Ecto neural progenitor cell (in vitro differentiated cells): ENCODE data around the gene SHE.
"Not testable (repeated sequence)": the region's sequence is repeated elsewhere in the genome, so short reads cannot be mapped to it uniquely, and the experiment has no call there.

Source experiments
- DNase-seq: peaks from one replicate; pipeline ENCODE4 v3.0.0-alpha.2; 2018; ENCODE audit warnings: low spot score

SHE gene

GRCh38 chr1:154514066-154514553 lies 11.9 kb upstream of the SHE start:
- no peak for DNase-seq

DNA sequence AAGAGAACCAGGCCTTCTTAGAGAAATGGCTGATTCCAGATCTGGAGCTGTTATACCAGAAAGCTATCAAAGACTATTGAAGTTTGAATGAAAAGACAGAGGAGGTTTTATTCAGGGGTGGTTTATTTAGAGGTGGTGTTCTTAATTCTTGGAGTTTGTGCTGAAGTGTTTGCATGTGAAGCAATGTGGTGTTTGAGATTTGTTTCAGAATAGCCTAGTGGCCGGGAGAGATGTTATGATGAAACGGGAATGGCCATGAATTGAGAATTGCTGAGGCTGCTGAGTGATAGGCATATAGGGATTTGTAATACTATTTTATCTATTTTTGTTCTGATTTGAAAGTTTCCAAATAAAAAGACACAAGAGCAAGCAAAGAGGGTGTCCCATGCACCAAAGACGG lies 10.5 kb upstream of the SHE start:
- no peak for DNase-seq

DNA sequence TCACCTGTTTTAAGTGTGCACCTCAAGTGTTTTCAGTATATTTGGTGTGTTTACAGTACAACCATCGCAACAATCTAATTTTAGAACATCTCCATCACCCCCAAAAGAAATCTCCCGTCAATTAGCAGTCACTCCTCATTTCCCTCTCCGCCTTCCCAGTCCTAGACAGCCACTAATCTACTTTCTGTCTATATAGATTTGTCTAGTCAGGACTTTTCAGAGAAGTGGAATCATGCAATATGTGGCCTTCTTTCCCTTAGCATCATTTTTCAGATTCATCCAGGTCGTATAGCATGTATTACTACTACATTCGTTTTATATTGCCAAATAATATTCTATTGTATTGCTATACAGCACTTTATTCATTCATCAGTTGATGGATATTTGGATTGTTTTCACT lies 1.7 kb upstream of the SHE start:
- no peak for DNase-seq

DNA sequence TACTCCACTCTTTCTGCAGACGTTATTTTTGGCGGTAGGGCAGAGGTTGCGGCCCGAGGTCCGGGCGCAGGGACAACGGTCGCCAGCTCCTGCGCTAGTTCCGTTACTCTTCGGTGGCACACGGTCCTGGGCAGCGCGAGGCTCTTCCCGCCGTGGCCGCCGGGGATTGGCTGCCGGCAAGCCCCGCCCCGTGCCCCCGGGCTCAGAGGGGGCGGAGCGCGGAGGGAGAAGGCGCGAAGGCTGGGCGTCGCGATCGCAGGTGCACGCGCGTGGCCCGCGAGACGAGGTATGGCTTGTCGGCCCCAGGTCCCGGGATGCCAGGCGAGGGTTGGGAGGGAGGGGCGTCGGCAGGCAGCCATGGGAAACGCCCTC lies 518 bp upstream of the SHE start:
- DNase-seq, result no peak

DNA sequence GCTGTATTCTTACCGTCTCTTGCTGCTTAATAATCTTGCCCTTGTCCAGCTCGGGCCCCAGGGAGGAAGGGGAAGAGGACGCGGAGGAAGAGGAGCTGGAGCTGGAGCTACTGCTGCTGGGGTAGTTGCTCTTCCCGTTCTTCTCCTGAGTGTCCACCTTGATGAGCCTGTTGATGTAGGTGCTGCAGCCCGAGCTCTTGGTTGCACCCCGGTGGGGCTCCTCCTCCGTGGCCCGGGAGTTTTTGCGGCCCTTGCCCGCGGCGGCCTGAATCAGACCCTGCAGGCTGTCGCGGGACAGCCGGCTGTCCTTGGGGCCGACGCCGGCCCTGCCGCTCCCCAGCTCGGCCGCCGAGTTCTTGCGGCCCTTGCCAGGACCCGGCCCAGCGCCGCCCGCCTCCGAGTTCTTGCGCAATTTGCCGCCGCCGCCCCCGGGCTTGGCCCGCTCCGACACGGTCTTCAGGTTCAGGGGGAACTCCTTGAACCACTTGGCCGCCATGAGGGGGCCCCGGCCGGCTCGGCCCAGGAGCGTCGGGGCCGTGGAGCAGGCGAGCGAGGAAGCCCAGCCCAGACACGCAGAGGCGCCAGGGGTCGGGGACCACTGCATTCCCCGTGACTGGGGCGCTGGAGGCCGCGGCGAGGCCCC lies 668 bp downstream of the SHE start:
- peak; percentile 57 for DNase-seq

- DNase-seq, result no peak
Measured at GRCh38 chr1:154500533-154500932, 1.7 kb downstream of the SHE start.

GRCh38 chr1:154499446-154499845 lies 2.8 kb downstream of the SHE start:
- no peak for DNase-seq

DNA sequence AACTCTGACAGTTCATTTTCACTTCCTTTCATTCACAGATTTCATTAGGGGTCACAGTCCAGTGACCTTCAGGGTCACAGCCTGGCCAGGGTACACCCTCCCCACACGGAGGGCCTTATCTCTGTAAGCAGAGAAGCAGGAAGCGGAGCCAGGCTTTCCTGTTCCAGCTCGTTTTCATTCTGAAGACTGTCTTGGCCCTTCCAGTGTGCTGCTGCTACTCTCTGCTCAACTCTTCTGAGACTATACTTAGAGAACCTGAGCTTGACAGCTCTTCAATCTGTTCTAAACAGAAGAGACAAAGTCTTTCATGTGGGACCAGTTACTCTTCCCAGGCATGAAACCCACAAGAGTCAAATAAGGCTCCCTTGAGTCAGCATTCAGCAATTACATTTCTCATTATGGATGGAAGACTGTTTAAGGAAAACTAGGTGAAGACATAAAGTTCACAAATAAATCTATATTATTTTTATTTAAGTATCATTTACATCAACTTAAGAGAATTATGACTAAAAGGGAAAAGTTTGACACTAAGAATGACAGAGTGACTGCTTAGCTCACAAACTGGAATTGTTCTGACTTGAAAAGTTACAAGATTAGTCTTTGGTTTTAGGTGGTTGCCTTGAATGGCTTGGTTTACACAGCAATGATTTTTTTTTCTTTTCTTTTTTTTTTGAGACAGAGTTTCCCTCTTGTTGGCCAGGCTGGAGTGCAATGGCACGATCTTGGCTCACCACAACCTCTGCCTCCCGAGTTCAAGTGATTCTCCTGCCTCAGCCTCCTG lies 5.0 kb downstream of the SHE start:
- DNase-seq, result no peak

DNA sequence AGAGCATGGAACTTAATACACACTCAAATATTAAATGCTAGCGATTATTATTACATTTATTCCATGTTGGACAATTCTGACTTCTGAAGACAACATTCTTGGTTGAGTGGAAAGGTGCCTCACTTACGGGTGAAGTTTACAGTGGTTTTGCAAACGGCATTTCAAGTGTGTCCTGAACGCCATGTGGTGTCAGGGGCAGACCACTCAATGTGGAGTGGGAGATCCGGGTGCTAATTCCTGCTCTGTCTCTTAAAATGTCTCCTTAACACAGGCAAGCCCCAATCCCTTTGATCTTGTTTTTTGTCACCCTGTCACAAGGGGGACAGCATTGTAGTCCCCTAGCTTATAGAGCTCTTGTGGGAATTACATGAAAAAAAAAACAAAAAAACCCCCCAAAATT lies 5.8 kb downstream of the SHE start:
- no peak for DNase-seq

DNA sequence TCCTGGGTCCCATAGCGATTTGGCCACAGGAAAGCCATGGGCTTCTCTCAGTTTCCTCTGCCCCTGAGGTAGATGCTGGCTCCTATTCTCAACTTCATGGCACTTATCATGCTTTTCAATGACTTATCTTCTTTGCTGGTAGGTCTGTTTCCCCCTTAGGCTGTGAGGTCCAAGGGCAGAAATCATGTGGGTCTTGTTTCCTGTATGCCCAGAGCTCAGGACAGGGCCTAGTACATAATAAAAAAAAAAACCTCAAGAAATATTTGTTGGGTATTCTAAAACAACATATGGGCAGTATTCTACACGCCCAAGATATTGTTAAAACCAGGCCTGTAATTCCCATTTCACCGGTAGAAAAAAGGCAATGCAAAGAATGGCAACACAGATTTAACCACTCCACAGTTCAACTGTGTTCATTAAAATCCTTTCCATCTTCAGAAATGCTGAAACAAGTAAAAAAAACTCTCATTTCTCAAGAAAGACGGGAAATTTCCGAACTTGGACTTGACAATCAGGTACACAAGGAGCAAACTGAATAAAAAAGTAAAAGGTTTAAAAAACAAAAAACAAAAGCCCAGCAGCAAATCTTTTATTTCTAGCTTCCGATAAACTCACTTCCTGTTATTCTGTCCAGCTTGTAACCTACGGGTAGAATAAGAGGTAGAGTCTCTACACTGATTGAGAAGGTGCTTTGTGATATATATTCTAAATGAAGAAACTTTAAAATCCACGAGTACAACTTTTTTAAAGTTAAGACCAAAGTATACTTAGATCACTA lies 6.5 kb downstream of the SHE start:
- no peak for DNase-seq

DNA sequence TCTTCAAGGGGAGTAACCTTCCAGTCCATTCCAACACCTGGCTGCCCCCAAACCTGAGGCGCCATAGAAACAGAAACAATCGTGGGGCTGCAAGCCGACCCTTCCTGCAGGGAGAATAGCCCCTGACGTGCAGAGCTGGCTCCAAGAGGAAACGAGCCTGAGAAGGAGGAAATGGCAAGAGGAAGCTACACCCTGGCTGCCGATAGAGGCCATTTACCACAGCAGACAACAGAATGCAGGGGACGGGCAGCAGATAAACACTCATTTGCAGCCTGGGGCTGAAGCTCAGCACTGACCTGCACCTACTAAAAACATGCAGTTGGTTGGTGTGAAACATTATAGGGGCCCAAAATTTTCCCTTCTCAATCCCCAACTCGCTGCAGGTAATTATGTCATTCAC lies 8.9 kb downstream of the SHE start:
- DNase-seq, result no peak

GRCh38 chr1:154492115-154492514 lies 10.1 kb downstream of the SHE start:
- DNase-seq, result no peak

- DNase-seq, result no peak
Measured at GRCh38 chr1:154490317-154490716, 11.9 kb downstream of the SHE start.

- DNase-seq, result no peak
Measured at GRCh38 chr1:154489695-154490274, 12.4 kb downstream of the SHE start.

DNA sequence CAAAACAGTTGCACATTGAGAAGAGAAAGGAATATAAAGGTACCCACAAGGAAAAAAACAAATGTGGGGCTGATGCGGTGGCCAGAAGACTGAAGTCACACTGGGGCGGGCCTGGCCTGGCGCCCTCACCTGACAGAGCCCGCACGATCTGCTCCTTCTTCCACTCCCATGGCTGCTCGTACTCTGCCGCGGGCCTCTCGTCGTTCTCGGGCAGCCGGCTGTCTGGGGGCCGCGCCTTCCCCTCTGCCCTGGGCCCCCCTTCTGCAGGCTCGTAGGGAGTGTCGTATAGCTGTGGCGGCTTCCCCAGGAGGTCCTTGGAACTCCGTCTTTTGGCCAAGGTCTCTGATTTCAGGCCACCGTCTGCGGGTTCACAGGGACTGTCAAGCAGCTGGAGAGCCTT lies 13.3 kb downstream of the SHE start:
- DNase-seq, result no peak

DNA sequence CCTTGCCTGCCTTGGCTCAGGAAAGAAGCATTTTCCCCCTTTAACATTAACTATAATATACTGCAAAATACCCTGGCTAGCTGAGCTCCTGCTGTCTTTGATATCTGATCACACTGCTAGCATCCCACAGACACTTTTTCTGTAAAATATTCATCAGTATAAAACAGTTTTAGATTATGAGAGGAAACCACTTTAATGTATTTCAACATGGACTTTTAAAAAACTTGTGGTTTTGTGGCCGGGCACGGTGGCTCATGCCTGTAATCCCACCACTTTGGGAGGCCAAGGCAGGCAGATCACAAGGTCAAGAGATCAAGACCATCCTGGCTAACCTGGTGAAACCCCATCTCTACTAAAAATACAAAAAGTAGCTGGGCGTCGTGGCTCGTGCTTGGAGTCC lies 15.5 kb downstream of the SHE start:
- not testable (repeated sequence) for DNase-seq

GRCh38 chr1:154485910-154486496 lies 16.2 kb downstream of the SHE start:
- DNase-seq, result no peak

DNA sequence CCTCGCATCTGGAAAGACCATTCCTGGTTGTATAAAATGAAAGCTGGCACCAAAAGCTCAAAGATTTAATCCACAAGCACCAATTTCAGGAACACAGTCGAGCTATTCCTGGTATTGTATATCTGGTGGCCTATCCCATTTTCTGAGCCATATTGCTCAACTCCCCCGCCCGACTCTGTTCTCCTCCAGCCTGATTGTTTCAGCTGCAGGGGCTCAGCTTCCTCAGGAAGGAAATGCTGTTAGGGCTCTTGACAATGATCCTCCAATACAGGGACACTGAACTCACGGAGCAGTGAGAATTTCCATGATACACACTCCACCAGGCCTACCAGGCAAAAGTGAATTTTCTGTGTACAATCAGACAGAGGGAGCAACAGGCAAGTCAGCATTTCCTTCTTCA lies 17.1 kb downstream of the SHE start:
- DNase-seq, result no peak

DNA sequence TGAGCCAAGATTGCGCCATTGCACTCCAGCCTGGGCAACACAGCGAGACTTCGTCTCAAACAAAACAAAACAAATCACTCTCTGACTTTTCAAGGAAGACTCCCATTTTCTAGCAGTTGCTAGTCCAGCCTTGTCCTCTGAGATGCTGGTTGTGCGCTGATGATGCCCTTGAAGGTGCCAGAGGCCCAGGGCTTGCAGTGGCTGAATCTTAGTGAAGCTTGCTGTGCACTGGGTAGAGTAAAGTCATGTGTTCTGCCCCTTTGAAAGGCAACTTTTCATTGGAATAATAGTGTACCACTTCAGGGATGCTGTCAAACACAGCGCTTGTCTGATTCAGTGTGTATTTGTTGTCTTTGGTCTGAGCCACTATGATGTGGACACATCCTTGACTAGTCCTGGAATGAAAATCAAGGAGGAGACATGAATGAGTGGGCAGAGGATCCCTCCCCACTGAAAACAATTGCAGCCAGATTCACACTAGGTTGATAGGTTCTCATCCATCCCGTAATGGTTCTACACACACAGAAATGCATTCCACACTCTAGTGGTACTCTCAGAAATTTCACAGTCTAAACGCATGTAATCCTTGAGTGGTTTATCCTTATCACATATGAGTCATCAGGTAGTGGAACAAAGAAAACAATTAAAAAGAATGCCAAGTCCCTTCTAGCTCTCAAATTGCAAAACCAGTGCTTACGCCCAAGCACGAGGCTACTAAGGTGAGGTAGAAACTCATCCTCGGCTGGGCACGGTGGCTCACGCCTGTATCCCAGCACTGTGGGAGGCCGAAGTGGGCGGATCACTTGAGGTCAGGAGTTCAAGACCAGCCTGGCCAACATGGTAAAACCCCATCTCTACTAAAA lies 18.0 kb downstream of the SHE start:
- no peak for DNase-seq

- no peak for DNase-seq
Measured at GRCh38 chr1:154481053-154481452, 21.2 kb downstream of the SHE start.

DNA sequence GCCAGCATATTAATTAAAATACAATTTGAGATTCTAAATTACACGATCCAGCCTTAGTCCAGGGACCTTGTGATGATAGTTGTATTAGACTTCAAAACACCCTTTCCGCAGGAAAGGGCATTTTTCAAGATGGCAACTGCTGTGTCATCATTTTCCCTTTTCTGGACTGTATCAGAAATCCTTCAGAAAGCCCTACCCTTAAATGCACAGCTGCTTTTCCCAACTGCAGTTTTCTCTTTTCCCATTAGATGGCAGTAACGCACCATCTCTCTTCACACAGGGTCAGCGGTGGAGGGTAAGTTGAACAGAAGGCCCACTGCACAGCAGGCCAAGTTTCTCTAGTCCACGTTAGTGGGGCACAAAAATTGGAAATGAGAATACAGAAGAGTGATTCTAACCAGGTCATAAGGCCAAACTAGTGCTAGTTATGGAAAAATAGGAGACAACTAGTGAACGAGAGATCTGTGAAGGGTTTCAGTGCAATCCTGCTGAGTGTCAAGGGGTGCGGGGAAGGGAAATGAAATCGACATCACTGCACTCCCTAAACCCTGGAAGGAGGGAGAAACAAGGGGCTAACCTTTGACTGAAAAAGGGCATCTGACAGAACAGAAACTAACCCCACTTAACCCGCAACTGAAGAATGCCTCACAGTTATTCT lies 22.3 kb downstream of the SHE start:
- DNase-seq, result peak; percentile 76
